Measurements from ENCODE around the gene SON.

Gene SON

GRCh38 chr21:33511639-33512038, 31.2 kb upstream of the SON start:
- TF ChIP-seq SUZ12 (IDR thresholded peaks at IDR 0.05; ENCODE audit: extremely low read depth, insufficient read depth, insufficient read length) (no peak), ZNF274 (IDR thresholded peaks at IDR 0.05; ENCODE audit: low read depth, low read length) (no peak), YY1 (IDR thresholded peaks at IDR 0.05; ENCODE audit: insufficient read depth, insufficient read length) (no peak)
- no peaks in the 10 kb centered on the region for H3K4me1 ChIP-seq (ENCODE audit: insufficient read depth, insufficient read length)
- H3K9me3 ChIP-seq (ENCODE audit: insufficient read depth, low read length) = no peaks in the 10 kb centered on the region
- H3K27me3 ChIP-seq (ENCODE audit: insufficient read depth, insufficient read length) = no peaks in the 10 kb centered on the region
- no peak overlapping the region for H3K4me3 ChIP-seq (ENCODE audit: insufficient read length, low read depth)
- H3K9ac ChIP-seq (ENCODE audit: insufficient read length, low read depth) = no peak overlapping the region
- no peak for DNase-seq (ENCODE audit: low read depth, low spot score)
- H3K36me3 ChIP-seq (ENCODE audit: insufficient read depth, insufficient read length, low read length) = peaks cover 93% of the 10 kb centered on the region

GRCh38 chr21:33512481-33512880, 30.4 kb upstream of the SON start:
- peaks cover 93% of the 10 kb centered on the region for H3K36me3 ChIP-seq (ENCODE audit: insufficient read depth, insufficient read length, low read length)

GRCh38 chr21:33514229-33514628, 28.6 kb upstream of the SON start:
- DNase-seq (ENCODE audit: low read depth, low spot score) = no peak
- Histone ChIP-seq H3K36me3 (ENCODE audit: insufficient read depth, insufficient read length, low read length) (peaks cover 94% of the 10 kb centered on the region), H3K4me3 (ENCODE audit: insufficient read length, low read depth) (no peak overlapping the region)

More at GRCh38 chr21:33512481-33512880, 30.4 kb upstream of the SON start:
- H3K9ac ChIP-seq (ENCODE audit: insufficient read length, low read depth) = no peak overlapping the region
- no peak for DNase-seq (ENCODE audit: low read depth, low spot score)
- no peaks in the 10 kb centered on the region for H3K4me1 ChIP-seq (ENCODE audit: insufficient read depth, insufficient read length)
- no peaks in the 10 kb centered on the region for H3K27me3 ChIP-seq (ENCODE audit: insufficient read depth, insufficient read length)
- H3K4me3 ChIP-seq (ENCODE audit: insufficient read length, low read depth) = no peak overlapping the region
- H3K9me3 ChIP-seq (ENCODE audit: insufficient read depth, low read length) = no peaks in the 10 kb centered on the region
- TF ChIP-seq ZNF274 (IDR thresholded peaks at IDR 0.05; ENCODE audit: low read depth, low read length) = no peak
- no peak for TF ChIP-seq SUZ12 (IDR thresholded peaks at IDR 0.05; ENCODE audit: extremely low read depth, insufficient read depth, insufficient read length)

GRCh38 chr21:33518899-33519298, 23.9 kb upstream of the SON start:
- H3K4me1 ChIP-seq (ENCODE audit: insufficient read depth, insufficient read length) = no peaks in the 10 kb centered on the region
- H3K9ac ChIP-seq (ENCODE audit: insufficient read length, low read depth) = no peak overlapping the region
- no peak for DNase-seq (ENCODE audit: low read depth, low spot score)
- no peaks in the 10 kb centered on the region for H3K9me3 ChIP-seq (ENCODE audit: insufficient read depth, low read length)
- H3K27me3 ChIP-seq (ENCODE audit: insufficient read depth, insufficient read length) = no peaks in the 10 kb centered on the region
- TF ChIP-seq YY1 (IDR thresholded peaks at IDR 0.05; ENCODE audit: insufficient read depth, insufficient read length) (no peak), SUZ12 (IDR thresholded peaks at IDR 0.05; ENCODE audit: extremely low read depth, insufficient read depth, insufficient read length) (no peak), ZNF274 (IDR thresholded peaks at IDR 0.05; ENCODE audit: low read depth, low read length) (no peak)
- H3K4me3 ChIP-seq (ENCODE audit: insufficient read length, low read depth) = no peak overlapping the region
- peaks cover 90% of the 10 kb centered on the region for H3K36me3 ChIP-seq (ENCODE audit: insufficient read depth, insufficient read length, low read length)

More at GRCh38 chr21:33514229-33514628, 28.6 kb upstream of the SON start:
- Histone ChIP-seq H3K9me3 (ENCODE audit: insufficient read depth, low read length) (no peaks in the 10 kb centered on the region), H3K9ac (ENCODE audit: insufficient read length, low read depth) (no peak overlapping the region), H3K27me3 (ENCODE audit: insufficient read depth, insufficient read length) (no peaks in the 10 kb centered on the region), H3K4me1 (ENCODE audit: insufficient read depth, insufficient read length) (no peaks in the 10 kb centered on the region)
- TF ChIP-seq YY1 (IDR thresholded peaks at IDR 0.05; ENCODE audit: insufficient read depth, insufficient read length) (no peak), ZNF274 (IDR thresholded peaks at IDR 0.05; ENCODE audit: low read depth, low read length) (no peak), SUZ12 (IDR thresholded peaks at IDR 0.05; ENCODE audit: extremely low read depth, insufficient read depth, insufficient read length) (no peak)

- TF ChIP-seq SUZ12 (IDR thresholded peaks at IDR 0.05; ENCODE audit: extremely low read depth, insufficient read depth, insufficient read length) (no peak), ZNF274 (IDR thresholded peaks at IDR 0.05; ENCODE audit: low read depth, low read length) (no peak), YY1 (IDR thresholded peaks at IDR 0.05; ENCODE audit: insufficient read depth, insufficient read length) (no peak)
- H3K9ac ChIP-seq (ENCODE audit: insufficient read length, low read depth) = no peak overlapping the region
- no peak overlapping the region for H3K4me3 ChIP-seq (ENCODE audit: insufficient read length, low read depth)
- peaks cover 92% of the 10 kb centered on the region for H3K36me3 ChIP-seq (ENCODE audit: insufficient read depth, insufficient read length, low read length)
- H3K27me3 ChIP-seq (ENCODE audit: insufficient read depth, insufficient read length) = no peaks in the 10 kb centered on the region
- H3K9me3 ChIP-seq (ENCODE audit: insufficient read depth, low read length) = no peaks in the 10 kb centered on the region
- no peak for DNase-seq (ENCODE audit: low read depth, low spot score)
- H3K4me1 ChIP-seq (ENCODE audit: insufficient read depth, insufficient read length) = no peaks in the 10 kb centered on the region
Measured at GRCh38 chr21:33522297-33522952, 20.4 kb upstream of the SON start.

GRCh38 chr21:33522953-33523349, 19.9 kb upstream of the SON start:
- TF ChIP-seq ZNF274 (IDR thresholded peaks at IDR 0.05; ENCODE audit: low read depth, low read length) (no peak), SUZ12 (IDR thresholded peaks at IDR 0.05; ENCODE audit: extremely low read depth, insufficient read depth, insufficient read length) (no peak), YY1 (IDR thresholded peaks at IDR 0.05; ENCODE audit: insufficient read depth, insufficient read length) (no peak)
- H3K27me3 ChIP-seq (ENCODE audit: insufficient read depth, insufficient read length) = no peaks in the 10 kb centered on the region
- DNase-seq (ENCODE audit: low read depth, low spot score) = no peak
- no peak overlapping the region for H3K9ac ChIP-seq (ENCODE audit: insufficient read length, low read depth)
- no peaks in the 10 kb centered on the region for H3K4me1 ChIP-seq (ENCODE audit: insufficient read depth, insufficient read length)
- peaks cover 92% of the 10 kb centered on the region for H3K36me3 ChIP-seq (ENCODE audit: insufficient read depth, insufficient read length, low read length)
- no peaks in the 10 kb centered on the region for H3K9me3 ChIP-seq (ENCODE audit: insufficient read depth, low read length)
- H3K4me3 ChIP-seq (ENCODE audit: insufficient read length, low read depth) = no peak overlapping the region

- Histone ChIP-seq H3K4me1 (ENCODE audit: insufficient read depth, insufficient read length) (no peaks in the 10 kb centered on the region), H3K36me3 (ENCODE audit: insufficient read depth, insufficient read length, low read length) (peaks cover 97% of the 10 kb centered on the region), H3K9ac (ENCODE audit: insufficient read length, low read depth) (no peak overlapping the region), H3K27me3 (ENCODE audit: insufficient read depth, insufficient read length) (no peaks in the 10 kb centered on the region), H3K9me3 (ENCODE audit: insufficient read depth, low read length) (no peaks in the 10 kb centered on the region), H3K4me3 (ENCODE audit: insufficient read length, low read depth) (no peak overlapping the region)
- no peak for DNase-seq (ENCODE audit: low read depth, low spot score)
- no peak for TF ChIP-seq SUZ12 (IDR thresholded peaks at IDR 0.05; ENCODE audit: extremely low read depth, insufficient read depth, insufficient read length)
- no peak for TF ChIP-seq YY1 (IDR thresholded peaks at IDR 0.05; ENCODE audit: insufficient read depth, insufficient read length)
- no peak for TF ChIP-seq ZNF274 (IDR thresholded peaks at IDR 0.05; ENCODE audit: low read depth, low read length)
Measured at GRCh38 chr21:33531007-33531406, 11.8 kb upstream of the SON start.
